ENCODE measurements around the gene SYTL4. TPM values are rescaled to one million over a fixed set of nuclear protein-coding genes. Genes with fewer than 3 reads are reported as not detected.

SYTL4 gene
- total RNA-seq, 1 donor from 2014 or later, result 51.4 TPM

GRCh38 chrX:100695302-100695701 lies 36.6 kb downstream of the SYTL4 start:
- DNase-seq (ENCODE audit: low read depth in 2 of 2), result no peak

GRCh38 chrX:100687546-100687945 lies 44.4 kb downstream of the SYTL4 start:
- peak in 1 of 2 donors; percentile 36 for DNase-seq (ENCODE audit: low read depth in 2 of 2)

GRCh38 chrX:100687128-100687527 lies 44.8 kb downstream of the SYTL4 start:
- DNase-seq (ENCODE audit: low read depth in 2 of 2), result no peak

DNA sequence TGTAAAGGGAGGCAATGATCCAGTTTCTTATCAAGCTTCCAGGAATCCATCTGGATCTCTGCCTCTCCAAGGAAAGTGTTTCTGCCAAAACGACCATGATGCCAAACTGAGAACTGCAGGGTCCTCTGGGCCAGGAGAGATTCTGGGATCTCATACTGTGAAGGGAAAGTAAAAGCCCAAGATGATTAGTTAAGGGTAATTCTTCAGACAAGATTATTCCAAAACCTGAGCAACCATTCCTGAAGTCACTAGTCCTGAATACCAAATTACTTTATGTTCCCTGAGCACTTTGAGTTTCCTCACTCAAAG lies 46.0 kb downstream of the SYTL4 start:
- no peak for DNase-seq (ENCODE audit: low read depth in 2 of 2)

DNA sequence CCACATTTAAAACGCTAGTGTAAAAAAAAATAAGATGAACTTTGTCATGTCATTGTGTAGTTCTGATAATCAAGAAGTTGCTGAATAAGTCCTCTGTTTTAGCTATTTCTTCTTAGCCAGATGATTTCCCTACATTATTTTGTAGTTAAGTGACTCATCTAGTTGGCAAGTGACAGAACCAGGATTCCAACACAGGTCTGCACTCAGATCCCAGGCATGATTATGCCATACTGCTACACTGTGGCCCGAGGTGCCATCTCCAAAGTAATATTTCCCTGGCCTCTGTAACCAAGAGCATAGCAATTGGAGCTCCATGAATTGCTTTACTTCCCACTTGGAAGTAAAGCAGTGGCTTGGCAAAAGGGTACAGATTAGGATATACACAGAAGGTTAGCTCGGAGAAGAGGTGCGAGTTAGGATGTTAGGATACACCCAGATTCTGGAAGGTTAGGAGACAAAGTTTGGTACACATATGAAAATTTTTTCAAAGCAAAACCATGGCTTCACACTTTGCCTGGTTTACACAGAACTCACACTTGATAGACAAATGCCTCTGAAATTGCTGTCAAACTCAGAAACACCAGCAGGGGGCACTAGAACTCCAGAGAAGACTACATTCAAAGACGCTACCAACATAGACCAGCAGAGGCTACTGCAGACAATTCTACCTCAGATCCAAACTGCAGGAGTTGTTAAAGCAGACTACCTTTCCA lies 46.5 kb downstream of the SYTL4 start:
- DNase-seq (ENCODE audit: low read depth in 2 of 2), result peak; percentile 83 to 90

- DNase-seq (ENCODE audit: low read depth in 2 of 2), result no peak
These were observed 49.0 kb downstream of the SYTL4 start for GRCh38 chrX:100682939-100683338.

GRCh38 chrX:100681599-100681998 lies 50.3 kb downstream of the SYTL4 start:
- no peak for DNase-seq (ENCODE audit: low read depth in 2 of 2)

- DNase-seq (ENCODE audit: low read depth in 2 of 2), result no peak
These were observed 51.2 kb downstream of the SYTL4 start for GRCh38 chrX:100680756-100681155.

DNA sequence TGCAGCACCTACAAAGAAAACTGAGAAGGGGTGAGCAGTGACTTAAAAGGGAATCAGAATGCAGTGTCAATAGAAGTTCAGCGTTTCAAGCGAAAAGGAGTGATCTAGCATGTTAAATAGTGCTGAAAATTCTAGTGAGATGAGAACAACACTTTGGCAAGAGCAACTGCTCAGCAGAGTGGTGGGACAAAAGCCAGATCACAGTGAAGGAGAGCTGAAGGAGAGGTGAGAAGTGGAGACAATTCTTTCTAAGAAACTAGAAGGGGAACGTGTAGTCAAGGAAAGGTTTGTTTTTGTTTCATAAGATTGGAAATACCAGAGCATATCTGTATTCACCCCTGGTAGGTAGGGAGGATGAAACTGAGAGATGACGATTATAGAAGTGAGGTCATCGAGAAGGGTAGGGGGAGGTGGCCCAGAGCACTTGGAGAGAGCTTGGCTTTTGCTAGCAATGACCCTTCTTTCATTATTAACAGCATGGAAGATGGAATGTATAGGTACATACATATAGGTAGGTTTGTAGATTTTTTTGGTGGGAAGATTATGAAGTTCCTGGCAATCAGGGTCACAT lies 54.2 kb downstream of the SYTL4 start:
- DNase-seq (ENCODE audit: low read depth in 2 of 2), result no peak

DNA sequence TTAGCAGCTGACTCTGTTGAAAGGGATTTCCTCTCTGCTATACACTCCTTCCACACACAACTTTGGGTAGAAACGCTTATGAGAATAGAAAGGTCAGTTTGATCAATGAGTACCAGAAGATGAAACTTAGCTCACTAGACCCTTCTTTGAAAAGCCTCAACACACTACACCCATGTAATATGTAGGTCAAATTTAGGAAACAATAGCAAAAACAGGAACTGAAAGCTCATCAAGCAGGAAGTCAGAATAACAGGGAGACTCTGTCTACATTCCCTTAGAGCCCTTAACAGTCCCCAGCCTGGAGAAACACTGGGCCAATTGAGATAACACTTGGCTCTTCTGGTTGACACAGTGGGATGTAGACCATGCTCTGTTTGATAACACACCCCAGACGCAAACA lies 57.2 kb downstream of the SYTL4 start:
- DNase-seq (ENCODE audit: low read depth in 2 of 2), result peak in 1 of 2 donors; percentile 37

- peak; percentile 69 to 73 for DNase-seq (ENCODE audit: low read depth in 2 of 2)
These were observed 58.4 kb downstream of the SYTL4 start for GRCh38 chrX:100673397-100673953.

DNA sequence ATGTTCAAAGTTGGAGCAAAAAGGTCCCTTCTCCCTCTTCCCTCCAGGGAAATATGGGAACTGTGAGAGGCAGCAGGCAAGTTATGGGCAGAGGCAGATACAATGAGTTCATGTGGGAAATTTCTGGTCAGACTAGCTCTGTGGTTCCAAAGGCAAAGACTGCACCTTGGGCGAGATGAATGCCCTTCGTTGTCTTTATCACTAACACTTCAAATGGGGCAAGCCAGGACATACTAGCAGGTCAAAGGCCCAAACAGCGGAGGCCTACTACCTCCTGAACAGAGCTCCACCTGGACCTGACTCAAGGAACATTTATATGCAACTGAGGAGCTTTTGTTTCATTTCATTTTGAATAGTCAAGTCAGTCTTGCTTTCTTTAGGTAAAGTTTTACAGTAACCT lies 59.0 kb downstream of the SYTL4 start:
- DNase-seq (ENCODE audit: low read depth in 2 of 2), result no peak

- no peak for DNase-seq (ENCODE audit: low read depth in 2 of 2)
These were observed 68.3 kb downstream of the SYTL4 start for GRCh38 chrX:100663642-100664041.

GRCh38 chrX:100662796-100663195 lies 69.1 kb downstream of the SYTL4 start:
- peak in 1 of 2 donors; percentile 62 for DNase-seq (ENCODE audit: low read depth in 2 of 2)

GRCh38 chrX:100662170-100662569 lies 69.8 kb downstream of the SYTL4 start:
- no peak for DNase-seq (ENCODE audit: low read depth in 2 of 2)

- DNase-seq (ENCODE audit: low read depth in 2 of 2), result no peak
These were observed 72.3 kb downstream of the SYTL4 start for GRCh38 chrX:100659431-100660137.

DNA sequence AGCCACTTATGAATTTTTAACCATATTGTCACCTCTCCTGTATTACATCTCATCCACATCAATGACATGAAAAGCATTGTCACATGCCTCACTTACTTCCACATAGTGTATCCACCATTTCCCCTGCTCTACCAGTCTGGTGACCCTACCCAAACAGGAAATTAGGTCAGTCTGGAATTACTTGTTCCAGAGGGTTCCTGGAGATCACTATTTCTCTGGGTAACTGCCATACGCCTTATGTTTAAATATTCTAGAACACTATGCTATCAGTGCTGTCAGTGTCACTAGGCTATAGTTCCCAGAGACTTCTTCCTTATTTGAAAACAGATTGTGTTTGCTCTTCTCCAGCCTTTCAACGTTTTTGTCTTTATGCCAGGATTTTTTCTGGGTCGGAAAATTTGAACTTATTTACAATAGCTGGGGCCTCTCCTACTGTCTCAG lies 73.0 kb downstream of the SYTL4 start:
- peak; percentile 68 to 81 for DNase-seq (ENCODE audit: low read depth in 2 of 2)

GRCh38 chrX:100654261-100654660 lies 77.7 kb downstream of the SYTL4 start:
- peak; percentile 46 to 59 for DNase-seq (ENCODE audit: low read depth in 2 of 2)

GRCh38 chrX:100652266-100652665 lies 79.7 kb downstream of the SYTL4 start:
- DNase-seq (ENCODE audit: low read depth in 2 of 2), result no peak

- DNase-seq (ENCODE audit: low read depth in 2 of 2), result no peak
These were observed 81.1 kb downstream of the SYTL4 start for GRCh38 chrX:100650841-100651240.

GRCh38 chrX:100649550-100650356 lies 82.2 kb downstream of the SYTL4 start:
- peak; percentile 76 to 95 for DNase-seq (ENCODE audit: low read depth in 2 of 2)
